Chondrocyte (in vitro differentiated cells): Measurements from ENCODE around the gene MRPL20. TPM values are rescaled to one million over a fixed set of nuclear protein-coding genes. Genes with fewer than 3 reads are reported as not detected.

Source experiments
- DNase-seq: peaks from one replicate; pipeline ENCODE4 v3.0.0; 2021; ENCODE audit warnings: mixed read lengths, low spot score
- H3K27ac Mint-ChIP-seq: one replicate; pipeline ENCODE4 v1.8.0; 2021; ENCODE audit warnings: mild to moderate bottlenecking, moderate library complexity, mixed read lengths; ENCODE audit not compliant: unreplicated experiment
- H3K27me3 Mint-ChIP-seq: 2 replicates; pipeline ENCODE4 v1.8.0; 2021; ENCODE audit warnings: low read depth, mixed read lengths
- H3K36me3 Mint-ChIP-seq: 2 replicates; pipeline ENCODE4 v1.8.0; 2021; ENCODE audit warnings: low read depth, mixed read lengths
- H3K4me1 Mint-ChIP-seq: 2 replicates; pipeline ENCODE4 v1.8.0; 2021; ENCODE audit warnings: low read depth, mild to moderate bottlenecking, mixed read lengths
- H3K4me3 Mint-ChIP-seq: one replicate; pipeline ENCODE4 v1.8.0; 2021; ENCODE audit warnings: mild to moderate bottlenecking, moderate library complexity, mixed read lengths; ENCODE audit not compliant: unreplicated experiment
- H3K9me3 Mint-ChIP-seq: 2 replicates; pipeline ENCODE4 v1.8.0; 2021; ENCODE audit warnings: low read depth, mixed read lengths
- total RNA-seq: library from RNA; stranded (reverse); gene quantifications from 3 replicates; pipeline ENCODE4 v1.2.1, GENCODE V29; 2021
- TF ChIP-seq, protein P1 (sequence below): fragments of 200-600 bp; sonication (generic); IDR thresholded peaks from 2 replicates; pipeline ENCODE4 v1.5.0; 2021; ENCODE audit warnings: antibody characterized with exemption, mild to moderate bottlenecking, moderate library complexity

The MRPL20 gene
- total RNA-seq, 1 donor from 2014 or later, result 75.7 TPM

DNA sequence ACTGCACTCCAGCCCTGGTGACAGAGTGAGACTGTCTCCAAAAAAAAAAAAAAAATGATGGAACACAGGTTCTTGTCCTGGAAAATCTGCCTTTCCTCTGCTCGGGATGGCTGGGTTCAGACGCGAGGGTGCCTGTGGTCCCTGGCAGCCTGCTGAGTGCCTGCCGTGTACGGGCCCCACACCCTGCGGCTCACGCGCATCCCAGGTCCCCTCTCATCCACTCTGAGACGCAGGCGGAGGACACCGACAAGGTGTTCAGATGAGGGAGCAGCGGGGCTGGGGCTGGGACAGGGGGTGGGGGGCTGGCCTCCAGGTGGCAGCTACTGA lies 18.3 kb upstream of the MRPL20 start:
- TF ChIP-seq, protein P1, sequence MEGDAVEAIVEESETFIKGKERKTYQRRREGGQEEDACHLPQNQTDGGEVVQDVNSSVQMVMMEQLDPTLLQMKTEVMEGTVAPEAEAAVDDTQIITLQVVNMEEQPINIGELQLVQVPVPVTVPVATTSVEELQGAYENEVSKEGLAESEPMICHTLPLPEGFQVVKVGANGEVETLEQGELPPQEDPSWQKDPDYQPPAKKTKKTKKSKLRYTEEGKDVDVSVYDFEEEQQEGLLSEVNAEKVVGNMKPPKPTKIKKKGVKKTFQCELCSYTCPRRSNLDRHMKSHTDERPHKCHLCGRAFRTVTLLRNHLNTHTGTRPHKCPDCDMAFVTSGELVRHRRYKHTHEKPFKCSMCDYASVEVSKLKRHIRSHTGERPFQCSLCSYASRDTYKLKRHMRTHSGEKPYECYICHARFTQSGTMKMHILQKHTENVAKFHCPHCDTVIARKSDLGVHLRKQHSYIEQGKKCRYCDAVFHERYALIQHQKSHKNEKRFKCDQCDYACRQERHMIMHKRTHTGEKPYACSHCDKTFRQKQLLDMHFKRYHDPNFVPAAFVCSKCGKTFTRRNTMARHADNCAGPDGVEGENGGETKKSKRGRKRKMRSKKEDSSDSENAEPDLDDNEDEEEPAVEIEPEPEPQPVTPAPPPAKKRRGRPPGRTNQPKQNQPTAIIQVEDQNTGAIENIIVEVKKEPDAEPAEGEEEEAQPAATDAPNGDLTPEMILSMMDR, result no peak
- no peak overlapping the region for H3K4me3 Mint-ChIP-seq

GRCh38 chr1:1424707-1425106 lies 17.6 kb upstream of the MRPL20 start:
- H3K36me3 Mint-ChIP-seq, result no peaks in the 10 kb centered on the region
- no peak overlapping the region for H3K27ac Mint-ChIP-seq
- peaks cover 4% of the 10 kb centered on the region for H3K4me1 Mint-ChIP-seq
- H3K4me3 Mint-ChIP-seq, result no peak overlapping the region
- H3K9me3 Mint-ChIP-seq, result no peaks in the 10 kb centered on the region
- TF ChIP-seq, protein P1, result no peak
- no peaks in the 10 kb centered on the region for H3K27me3 Mint-ChIP-seq
- no peak for DNase-seq

More for the DNA sequence above, 18.3 kb upstream of the MRPL20 start:
- no peak for DNase-seq
- Mint-ChIP-seq H3K9me3 (no peaks in the 10 kb centered on the region), H3K27me3 (no peaks in the 10 kb centered on the region), H3K4me1 (peaks cover 11% of the 10 kb centered on the region), H3K36me3 (no peaks in the 10 kb centered on the region), H3K27ac (no peak overlapping the region)

GRCh38 chr1:1423245-1423597 lies 16.1 kb upstream of the MRPL20 start:
- Mint-ChIP-seq H3K36me3 (no peaks in the 10 kb centered on the region), H3K27ac (no peak overlapping the region), H3K4me1 (no peaks in the 10 kb centered on the region), H3K9me3 (no peaks in the 10 kb centered on the region), H3K27me3 (no peaks in the 10 kb centered on the region), H3K4me3 (no peak overlapping the region)
- DNase-seq, result no peak
- TF ChIP-seq, protein P1, result no peak

DNA sequence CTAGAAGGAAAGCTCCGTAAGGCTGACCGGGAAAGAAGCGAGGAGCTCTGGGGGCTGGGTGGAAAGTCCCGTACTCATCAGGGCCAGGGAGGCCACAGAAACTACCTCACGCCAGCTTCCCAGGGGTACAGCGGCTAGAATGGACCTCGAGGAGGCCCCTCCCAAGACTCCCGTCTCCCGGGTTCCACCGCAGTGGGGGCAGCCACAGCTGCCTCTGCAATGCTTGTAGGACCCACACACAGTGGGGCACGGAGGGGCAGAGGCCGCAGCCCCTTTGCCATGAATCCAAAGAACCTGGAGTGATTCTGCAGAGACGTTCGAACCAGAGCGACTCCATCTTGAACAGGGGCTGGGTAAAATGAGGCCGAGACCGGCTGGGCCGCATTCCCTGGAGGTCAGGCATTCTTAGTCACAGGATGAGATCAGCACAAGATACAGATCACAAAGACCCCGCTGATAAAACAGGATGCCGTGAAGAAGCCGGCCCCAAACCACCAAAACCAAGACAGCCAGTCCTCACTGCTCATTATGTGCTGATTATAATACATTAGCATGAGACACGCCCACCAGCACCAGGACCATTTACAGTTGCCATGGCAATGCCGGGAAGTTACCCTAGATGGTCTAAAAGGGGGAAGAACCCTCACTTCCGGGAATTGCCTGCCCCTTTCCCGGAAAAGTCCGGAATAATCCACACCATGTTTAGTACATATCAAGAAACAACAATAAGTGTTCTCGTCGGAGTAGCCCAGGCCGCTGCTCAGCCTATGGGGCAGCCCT lies 15.6 kb upstream of the MRPL20 start:
- H3K4me3 Mint-ChIP-seq, result no peak overlapping the region
- no peaks in the 10 kb centered on the region for H3K36me3 Mint-ChIP-seq
- H3K27ac Mint-ChIP-seq, result no peak overlapping the region
- no peak for DNase-seq
- no peaks in the 10 kb centered on the region for H3K4me1 Mint-ChIP-seq
- H3K9me3 Mint-ChIP-seq, result no peaks in the 10 kb centered on the region
- H3K27me3 Mint-ChIP-seq, result no peaks in the 10 kb centered on the region
- TF ChIP-seq, protein P1, result no peak

GRCh38 chr1:1421907-1422464 lies 14.9 kb upstream of the MRPL20 start:
- no peaks in the 10 kb centered on the region for H3K27me3 Mint-ChIP-seq
- H3K4me1 Mint-ChIP-seq, result no peaks in the 10 kb centered on the region
- no peaks in the 10 kb centered on the region for H3K36me3 Mint-ChIP-seq
- no peak overlapping the region for H3K27ac Mint-ChIP-seq
- H3K9me3 Mint-ChIP-seq, result no peaks in the 10 kb centered on the region
- TF ChIP-seq, protein P1, result no peak
- no peak overlapping the region for H3K4me3 Mint-ChIP-seq
- DNase-seq, result no peak
